Measurements from ENCODE around the gene SLC25A47.
"Not testable (repeated sequence)": the region's sequence is repeated elsewhere in the genome, so short reads cannot be mapped to it uniquely, and the experiment has no call there.

SLC25A47 gene

DNA sequence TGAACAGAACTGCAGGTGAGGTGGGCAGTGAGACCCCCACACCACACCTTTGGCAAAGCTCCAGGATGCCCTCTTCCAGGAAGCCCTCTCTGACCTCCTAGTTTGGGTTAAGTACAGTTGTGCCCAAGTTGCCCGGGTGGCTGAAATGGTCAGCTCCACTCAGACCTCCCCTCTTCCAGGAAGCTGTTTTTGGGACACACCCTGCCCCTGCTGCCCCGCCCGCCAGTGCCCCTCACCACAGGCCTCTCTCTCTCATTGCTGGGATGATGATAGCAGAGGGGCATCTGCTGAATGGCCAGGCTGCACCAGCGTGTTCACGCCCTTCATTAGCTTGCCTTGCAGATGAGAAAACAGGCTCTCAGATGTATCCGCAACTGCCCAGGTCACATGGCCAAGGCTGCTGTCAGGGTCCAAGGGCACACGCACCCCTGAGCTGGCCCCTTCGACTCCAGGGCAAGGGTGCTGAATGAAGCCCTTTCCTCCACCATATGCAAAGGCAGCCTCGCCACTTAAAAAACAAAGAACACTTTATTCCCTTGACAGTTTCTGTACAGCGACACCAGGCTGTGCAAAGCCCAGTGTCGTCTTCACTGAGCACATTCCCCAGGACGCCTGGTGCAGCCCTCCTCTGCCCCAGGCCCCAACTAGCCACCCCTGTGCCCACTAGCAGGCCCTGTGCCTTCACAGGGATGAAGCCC lies 32.4 kb upstream of the SLC25A47 start:
- no peak for DNase-seq

DNA sequence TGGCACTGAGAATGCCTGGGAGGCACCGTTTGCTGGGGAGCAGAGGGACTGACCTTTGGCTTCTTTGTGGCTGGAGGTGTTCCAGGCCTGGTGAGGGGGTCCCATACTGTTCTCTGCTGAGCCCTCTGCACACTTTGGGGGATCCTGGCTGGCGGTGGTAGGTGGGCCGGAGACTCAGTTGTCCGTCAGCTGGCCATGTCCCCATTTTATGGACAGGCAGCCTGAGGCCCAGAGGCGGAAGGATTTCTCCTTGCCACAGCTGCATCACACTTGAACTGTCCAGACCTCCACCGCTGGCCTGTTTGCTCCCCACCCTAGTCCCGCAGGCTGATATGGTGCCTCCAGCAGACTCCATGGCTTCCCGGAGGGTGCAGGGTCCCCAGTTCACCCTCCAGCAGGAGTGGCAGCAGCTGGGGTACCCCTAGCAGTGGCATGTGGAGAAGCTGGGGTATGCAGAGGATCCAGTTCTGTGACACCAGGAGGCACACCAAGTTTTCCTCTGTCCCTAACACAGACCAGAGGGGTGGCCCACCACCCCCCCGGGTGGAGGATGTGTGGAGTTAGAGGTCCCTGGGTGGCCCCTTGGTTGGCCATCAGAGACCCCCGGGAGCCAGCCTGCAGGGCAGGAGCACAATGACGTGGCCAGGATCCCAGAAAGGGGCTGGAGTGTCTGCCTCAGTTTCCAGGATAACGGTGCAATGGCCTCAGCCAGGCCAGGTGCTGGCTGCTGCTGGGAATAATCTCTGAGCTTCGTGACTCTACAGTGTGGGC lies 31.6 kb upstream of the SLC25A47 start:
- DNase-seq: no peak

DNA sequence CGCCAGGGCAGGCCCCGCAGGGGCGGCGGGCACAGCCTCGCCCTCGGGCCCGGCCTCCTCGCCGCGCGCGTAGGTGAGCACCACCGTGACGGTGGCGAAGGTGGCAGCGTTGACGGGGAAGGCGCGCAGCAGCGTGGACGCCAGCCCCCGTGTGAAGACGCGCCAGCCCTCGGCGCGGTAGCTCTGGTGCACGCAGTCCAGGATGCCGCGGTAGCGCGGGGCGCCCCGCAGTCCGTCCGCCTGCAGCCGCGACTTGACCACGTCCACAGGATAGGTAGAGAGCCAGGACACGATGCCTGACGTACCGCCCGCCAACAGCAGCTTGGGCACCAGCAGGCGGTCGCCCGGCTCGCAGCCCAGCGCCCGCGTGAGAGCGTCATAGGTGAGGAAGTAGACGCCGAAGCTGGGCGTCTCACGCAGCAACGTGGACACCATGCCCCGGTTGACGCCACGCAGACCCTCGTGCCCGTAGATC lies 30.8 kb upstream of the SLC25A47 start:
- DNase-seq: no peak

DNA sequence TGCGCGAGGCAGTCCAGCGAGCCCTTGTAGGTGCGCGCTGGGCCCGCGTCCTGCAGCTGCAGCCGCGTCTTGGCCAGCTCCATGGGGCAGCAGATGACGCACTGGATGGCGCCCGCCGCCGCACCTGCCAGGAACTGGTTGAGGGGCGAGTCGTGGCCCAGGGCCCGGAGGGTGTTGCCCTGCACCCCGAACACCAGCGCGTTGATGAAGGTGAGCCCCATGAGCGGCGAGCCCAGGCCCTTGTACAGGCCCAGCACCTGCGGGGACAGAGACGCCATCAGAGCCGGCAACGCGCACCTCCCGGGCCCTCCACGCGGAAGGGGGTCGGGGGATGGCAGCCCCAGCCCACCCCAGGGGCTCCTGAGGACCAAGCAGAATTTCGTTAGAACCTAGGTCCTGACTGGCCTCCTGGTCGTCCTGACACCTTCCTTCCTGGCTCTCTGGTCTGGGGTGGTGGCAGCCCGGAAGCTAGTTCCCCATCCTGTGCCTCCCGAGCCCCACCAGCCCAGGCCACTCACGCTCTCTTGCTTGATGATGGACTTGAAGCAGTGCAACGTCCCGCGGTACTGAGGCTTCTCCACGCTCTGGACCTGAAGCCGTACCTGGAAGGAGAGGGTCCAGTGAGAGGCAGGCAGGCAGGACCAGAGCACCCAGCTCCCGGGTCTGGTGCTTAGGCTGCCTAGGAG lies 30.2 kb upstream of the SLC25A47 start:
- no peak for DNase-seq

DNA sequence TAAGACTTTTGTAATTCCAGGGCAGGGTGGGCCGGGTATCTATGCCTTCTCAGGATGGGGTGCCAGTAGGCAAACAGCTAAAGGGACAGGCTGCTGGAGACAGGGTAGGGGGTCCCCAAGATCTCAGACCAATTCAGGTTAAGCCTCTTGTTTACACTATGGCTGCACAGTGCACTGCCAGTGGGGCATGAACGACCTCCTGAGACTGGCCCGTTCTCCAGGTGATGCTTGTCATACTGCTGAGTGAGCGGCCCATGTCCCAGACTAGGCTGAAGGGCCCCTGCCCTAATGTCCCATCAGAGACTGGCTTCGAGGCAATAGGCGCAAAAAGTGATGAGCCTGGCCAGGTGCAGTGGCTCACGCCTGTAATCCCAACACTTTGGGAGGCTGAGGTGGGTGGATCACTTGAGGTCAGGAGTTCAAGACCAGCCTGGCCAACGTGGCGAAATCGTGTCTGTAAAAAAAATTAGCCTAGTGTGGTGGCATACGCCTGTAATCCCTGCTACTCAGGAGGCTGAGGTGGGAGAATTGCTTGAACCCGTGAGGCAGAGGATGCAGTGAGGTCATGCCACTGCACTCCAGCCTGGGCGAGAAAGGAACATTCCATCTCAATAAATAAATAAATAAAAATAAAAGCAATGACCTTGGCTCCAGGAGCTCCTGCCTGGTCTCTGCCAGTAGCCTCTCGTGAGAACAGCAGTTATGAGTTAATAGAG lies 29.5 kb upstream of the SLC25A47 start:
- DNase-seq: no peak

DNA sequence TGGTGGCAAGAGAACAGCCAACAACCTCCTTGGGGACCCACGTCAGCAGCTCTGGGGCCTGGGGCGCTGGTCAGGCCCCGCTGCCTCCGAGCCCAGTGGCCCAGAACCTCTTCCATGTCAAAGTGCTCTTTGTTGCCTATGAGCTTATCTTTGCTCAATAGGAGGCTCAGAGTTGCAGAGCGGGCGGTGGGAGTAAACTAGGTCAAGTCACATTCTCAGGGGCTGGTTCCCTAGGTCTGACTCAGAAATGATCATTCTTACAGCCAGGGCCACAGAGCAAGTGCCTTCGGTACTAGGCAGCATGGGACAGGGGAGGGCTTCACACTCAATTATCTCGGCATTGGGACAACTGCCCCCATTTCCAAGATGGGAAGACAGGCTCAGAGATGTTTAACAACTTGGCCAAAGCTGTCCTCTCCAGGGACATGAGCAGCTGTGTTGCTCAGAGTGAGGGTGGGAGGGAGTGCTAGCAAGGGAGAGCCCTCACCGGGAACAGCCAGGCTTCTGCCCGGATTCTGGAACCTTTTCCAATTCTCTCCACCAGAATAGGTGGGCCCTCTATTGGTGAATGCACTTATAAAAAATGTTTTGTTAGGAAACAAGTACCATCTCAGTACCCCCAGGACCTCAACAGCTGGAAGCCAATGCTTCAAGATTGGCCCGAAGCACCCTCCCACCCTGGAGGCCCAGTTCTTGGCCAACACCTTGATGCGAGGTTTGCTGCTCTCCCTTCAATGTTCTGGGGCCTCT lies 28.8 kb upstream of the SLC25A47 start:
- no peak for DNase-seq

DNA sequence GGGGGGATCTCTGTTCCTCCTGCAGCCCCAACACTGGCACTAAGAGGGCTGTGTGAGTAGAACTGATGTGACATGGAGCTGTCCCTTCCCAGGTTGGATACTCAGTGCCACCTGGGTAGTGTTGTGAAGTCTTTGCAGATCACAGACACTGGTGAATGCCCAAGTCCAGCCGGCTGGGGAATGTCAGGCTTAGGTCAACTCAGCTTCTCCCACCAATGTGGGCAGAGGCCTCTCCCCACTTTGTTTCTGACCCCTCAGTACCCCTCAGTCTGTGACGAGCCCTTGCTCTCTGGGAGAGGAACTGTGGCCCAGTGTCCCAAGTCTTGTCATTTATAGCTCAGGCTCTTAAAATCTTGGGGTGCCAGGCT lies 28.2 kb upstream of the SLC25A47 start:
- DNase-seq: no peak

DNA sequence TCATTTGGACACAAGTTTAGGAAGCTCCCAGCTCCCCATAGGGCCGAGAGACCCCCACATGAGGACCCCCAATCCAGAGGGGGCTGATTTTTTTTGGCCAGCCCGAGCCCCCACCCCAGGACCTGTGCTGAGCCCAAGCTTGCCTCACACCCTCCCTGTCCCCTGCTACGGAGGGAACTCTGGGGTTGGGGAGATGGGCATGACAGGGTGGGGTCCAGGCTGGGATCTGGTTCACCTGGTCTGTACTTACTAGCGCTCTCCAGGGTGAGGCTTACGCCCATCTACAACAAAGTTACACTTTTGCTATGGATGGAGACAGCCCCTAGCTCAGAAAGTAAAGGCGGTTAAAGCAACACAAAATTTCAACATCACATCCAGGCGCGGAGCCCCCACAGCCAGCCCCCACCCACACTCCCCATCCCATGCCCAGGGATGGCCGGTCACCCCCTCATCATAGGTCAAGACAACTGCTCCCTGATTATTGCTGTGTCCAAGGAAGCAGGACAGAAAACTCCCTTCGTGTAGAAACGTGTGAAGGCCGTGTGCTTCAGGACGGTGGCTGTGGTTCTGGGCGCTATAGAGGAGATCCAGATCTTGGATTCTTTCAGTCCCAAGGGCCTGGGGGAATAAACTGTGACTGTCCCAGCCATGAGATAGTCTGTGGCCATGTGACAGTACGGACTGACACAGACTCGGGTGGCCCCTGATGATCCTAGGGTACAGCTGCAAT lies 27.6 kb upstream of the SLC25A47 start:
- DNase-seq: no peak

DNA sequence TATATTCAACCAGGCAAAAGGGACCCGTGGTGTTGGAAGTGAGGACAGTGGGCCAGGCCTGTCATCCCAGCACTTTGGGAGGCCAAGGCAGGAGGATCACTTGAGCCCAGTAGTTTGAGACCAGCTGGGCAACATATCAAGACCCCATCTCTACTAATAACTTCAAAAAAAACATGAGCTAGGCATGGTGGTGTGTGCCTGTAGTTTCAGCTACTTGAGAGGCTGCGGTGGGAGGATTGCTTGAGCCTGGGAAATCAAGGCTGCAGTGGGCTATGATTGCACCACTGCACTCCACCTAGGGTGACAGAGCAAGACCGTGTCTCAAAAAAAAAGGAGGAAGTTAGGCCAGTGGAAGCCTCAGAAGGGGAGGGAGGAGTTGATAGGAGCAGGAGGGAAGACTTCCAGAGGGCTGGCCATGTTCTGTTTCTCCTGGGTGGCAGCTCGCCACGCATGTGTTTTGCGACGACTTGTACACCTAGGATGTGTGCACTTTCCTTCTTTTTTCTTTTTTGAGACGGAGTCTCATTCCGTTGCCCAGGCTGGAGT lies 27.0 kb upstream of the SLC25A47 start:
- DNase-seq: no peak

DNA sequence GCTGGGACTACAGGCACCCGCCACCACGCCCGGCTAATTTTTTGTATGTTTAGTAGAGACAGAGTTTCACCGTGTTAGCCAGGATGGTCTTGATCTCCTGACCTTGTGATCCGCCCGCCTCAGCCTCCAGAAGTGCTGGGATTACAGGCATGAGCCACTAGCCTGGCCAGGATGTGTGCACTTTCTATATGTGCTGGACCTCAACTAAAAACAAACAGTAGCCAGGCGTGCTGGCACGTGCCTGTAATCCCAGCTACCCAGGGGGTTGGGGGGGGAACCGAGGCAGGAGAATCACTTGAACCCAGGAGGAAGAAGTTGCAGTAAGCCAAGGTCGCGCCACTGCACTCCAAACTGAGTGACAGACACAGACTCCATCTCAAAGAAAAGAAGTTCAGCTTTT lies 26.4 kb upstream of the SLC25A47 start:
- not testable (repeated sequence) for DNase-seq

DNA sequence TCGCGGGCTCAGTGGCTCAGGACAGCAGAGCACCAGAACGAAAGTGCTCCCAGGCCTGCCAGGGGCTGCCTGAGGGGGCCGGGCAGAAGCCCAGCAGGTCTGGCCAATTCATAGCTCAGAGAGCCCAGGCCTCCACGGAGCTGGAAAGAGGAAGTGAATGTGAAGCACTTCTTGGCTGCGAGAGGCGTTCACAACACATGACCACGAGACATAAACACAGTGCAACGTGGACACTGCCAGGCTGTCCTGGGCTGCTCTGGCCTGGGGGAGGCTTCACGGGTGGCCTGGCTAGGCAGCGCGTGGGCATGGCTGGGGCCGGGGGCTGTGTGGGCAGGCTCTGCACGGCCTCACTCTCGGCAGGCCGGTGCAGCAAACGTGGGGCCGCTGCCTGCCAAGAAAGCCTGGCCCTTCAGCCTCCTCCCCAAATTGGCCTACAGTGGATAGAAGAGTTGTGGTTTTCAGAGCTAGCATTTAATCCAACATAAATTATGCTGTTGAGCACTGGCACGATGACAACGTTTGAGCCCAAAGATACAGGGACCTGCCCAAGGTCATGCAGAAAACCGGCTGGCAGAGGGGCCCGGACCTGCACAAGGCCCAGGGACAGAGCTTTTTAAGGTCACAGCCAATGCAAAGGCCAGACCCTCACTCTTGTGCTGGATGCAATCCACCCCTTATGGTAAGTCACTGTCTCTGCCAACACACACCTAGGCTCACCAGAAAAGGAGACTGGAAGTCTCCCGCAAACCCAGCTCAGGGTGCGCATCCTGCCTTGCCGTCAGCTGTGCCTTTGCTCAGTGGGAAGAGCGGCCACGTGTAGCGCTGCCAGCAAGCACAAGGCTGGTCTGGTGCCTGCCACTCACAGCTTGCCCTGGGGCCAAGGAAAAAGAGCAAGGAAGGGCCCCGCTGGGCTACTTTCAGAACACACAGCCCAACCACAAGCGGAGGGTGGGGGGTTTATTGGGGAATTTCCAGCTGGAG lies 25.5 kb upstream of the SLC25A47 start:
- DNase-seq: no peak

DNA sequence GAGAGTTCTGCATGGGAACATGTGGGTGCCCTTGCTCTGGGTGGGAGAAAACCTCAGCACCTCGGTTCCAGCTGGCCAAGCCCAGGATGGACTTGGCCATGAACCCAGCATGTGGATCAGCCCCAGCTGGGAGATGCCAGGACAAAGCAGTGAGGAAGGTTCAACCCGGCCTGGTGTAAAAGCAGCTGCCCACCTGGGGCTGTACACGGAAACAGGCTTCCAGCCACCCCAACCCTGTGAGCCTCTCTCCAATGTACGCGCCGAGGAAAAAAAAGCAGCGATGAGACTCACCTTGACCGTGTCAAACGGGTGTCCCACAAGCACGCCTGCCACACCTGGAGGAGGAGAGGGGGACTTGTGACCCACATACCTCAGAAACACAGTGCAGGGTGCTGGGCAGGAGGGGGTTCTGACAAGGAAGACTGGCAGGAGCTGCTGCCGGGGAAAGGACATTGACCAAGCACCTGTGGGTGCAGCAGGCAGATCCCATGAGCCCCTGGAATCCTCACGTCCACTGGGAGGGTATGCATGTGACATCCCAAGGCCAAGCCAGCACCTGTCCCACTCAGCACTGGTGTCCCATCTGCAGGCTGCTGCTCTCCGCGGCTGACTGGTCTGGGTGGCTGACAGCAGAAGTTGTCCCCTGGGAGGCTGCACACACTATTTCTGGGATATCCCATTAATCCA lies 24.4 kb upstream of the SLC25A47 start:
- DNase-seq: no peak

DNA sequence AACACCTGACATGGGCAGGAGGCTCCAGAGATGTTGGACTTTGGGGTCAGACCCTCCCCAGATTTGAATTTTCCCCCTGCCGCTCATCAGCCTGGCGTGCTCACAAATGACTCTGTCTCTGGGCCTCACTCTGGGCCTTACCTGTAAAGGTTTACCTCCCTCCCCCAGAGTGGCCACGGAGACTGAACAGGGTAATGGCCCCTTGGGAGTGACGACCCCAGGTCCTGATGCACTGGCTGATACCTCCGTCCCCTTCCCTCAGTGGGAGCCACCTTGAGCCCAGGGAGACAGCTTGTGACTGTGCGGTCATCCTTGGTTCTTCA lies 23.9 kb upstream of the SLC25A47 start:
- DNase-seq: no peak

DNA sequence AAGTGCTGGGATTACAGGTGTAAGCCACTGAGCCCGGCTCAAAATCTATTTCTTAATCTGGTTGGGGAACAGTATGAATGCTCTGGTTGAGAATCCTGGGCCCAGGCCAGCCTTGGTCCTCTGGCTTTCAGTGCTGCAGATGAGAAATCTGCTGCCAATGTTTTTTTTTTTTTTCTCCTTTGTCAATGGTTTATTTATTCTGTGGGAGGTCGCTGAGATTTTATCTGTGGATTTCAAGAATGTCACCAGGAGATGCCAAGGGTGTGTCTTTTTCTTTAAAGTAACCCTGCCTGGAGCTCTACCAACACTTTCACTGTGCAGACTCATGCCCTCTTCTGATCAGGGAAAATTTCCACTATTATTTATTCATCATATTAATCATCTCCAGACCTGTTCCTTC lies 20.5 kb upstream of the SLC25A47 start:
- DNase-seq: no peak

DNA sequence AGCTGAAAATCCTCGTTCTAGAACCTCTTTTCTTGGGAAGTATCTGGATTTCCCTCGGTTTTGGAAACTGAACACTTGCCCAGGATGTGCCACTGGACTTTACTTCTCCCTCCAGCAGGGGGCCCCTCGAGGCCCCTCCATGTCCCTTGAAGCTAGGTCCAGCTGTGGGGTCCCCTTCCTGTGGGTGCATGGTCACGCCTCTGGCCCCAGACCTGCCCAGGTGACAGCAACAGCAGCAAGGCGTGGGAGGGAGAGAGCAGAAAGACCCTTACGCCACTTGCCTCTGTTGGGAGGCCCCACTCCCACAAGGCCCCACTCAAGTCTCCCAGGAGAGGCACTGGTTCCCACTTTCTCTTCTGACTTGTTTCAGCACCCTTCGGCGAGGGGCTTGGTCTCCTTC lies 20.0 kb upstream of the SLC25A47 start:
- no peak for DNase-seq

DNA sequence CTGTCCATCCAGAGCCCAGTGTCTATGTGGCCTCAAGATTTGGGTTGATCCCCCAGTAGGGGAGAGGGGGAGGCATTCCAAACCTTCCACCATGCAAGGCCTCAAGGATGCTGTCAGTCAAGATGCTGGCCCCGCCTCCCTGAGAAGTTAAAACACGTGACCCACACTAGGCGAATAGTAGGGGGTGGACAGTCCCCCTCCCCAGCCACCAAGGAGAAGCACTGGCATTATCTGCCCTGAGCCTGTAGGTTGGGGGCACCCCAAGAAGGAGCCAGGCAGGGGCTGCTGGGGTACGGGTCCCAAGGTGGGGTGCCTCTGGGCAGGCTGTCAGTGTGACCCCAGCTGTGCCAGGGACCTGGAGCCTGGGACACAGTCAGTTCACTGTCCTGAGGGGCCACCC lies 19.2 kb upstream of the SLC25A47 start:
- DNase-seq: no peak

DNA sequence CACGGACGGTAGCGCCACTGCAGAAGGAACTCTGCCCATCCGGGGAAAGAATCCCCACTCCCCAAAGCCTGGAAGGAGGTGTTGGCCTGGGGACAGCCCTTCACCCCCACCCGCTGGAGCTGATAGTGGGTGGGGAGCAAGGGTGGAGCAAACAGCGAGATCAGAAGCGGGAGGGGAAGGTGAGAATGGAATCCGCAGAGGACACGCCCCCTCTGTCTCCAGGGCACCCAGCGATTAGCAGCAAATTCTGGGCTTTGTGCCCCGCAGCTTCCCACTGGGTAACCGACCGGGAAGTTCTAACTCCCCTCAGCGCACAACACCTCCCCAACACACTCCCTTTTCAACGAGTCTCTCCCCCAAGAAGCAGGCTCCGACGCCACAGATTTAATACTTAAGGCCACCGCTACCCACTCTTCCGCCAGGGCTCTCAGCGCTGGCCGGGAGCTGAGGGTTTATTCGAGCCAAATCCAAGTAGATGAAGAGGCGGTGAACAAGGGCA lies 18.3 kb upstream of the SLC25A47 start:
- no peak for DNase-seq

DNA sequence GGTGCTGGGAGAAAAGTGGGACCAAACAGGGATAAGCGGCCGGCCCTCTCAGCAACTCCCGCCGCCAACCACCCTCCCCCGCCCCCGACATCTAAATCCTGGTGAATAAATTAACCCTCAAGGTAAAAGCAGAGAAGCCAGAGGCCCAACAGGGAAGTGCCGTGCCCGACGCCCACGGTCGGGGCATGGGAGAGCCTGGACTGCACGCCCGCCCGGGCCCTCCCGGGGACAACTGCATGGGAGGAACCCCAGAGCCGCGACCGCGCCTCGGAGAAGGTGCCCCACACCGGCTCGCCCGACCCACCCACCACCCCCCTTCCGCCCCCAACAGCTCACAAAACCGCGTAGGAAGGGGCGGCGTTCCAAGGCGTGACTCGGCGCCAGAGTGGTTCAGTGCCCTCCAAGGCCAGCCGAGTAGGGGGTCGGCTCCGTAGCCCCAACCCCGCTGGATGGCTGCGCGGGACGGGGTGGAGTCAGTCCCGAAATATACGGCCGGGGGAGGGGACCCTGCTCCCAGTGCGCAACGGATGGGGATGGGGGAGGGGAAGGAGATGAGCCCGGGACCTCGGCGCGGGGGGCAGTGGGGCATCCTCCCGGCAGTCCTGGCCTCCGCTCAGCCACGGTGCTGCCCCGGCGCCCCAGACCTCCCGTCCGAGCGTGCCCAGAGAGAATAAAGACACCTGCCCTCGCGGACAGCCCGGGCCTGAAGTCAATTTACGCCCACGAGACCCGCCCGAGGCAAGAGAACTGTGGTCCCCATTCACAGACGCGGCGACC lies 17.6 kb upstream of the SLC25A47 start:
- peak in 3 of 5 donors; percentile 14 to 42 (median 38) for DNase-seq

Measured in T-helper 1 cell (primary cell).